Lower leg skin (tissue), 4 donors: Measurements from ENCODE around the gene DNASE1L1. TPM values are rescaled to one million over a fixed set of nuclear protein-coding genes. Genes with fewer than 3 reads are reported as not detected.

Source experiments
- DNase-seq, 2 donors: peaks; one replicate each; pipeline ENCODE4 v3.0.0-alpha.2; 2019; ENCODE audit warnings: low spot score in 2 of 2
- H3K4me3 ChIP-seq: fragments of 200-600 bp; sonication (generic); 2 replicates; pipeline ENCODE4 v1.5.1; 2017; ENCODE audit warnings: mild to moderate bottlenecking, low read depth; ENCODE audit not compliant: poor library complexity, severe bottlenecking
- POLR2A ChIP-seq, 2 donors: fragments of 450-650 bp; IDR thresholded peaks; one replicate each; pipeline ENCODE4 v1.6.1; 2016 to 2017; ENCODE audit warnings: antibody characterized with exemption in 2 of 2, mild to moderate bottlenecking in 1 of 2, moderate library complexity in 1 of 2
- WGBS, 2 donors: methylation state at CpG; one replicate each; pipeline ENCODE4 v1.1.5; 2018; 5-methylcytosine and 5-hydroxymethylcytosine counted together
- intact Hi-C: fragments of 100-400 bp; cut with DNase I; formaldehyde crosslinking; loops from one replicate; pipeline ENCODE4 v1.15.0; 2023; ENCODE audit warnings: low total_unique reads
- total RNA-seq, 4 donors: library from RNA; depleted of rRNA; stranded (reverse); fragments of >200 nt; gene quantifications; one replicate each; pipeline ENCODE4 v1.1.0, GENCODE V29; 2016
- TF ChIP-seq, protein P1 (sequence below), 3 donors: fragments of 450-650 bp; IDR thresholded peaks; one replicate each; pipeline ENCODE4 v1.5.1; 2016; ENCODE audit warnings: antibody characterized with exemption in 3 of 3, mild to moderate bottlenecking in 3 of 3, moderate library complexity in 2 of 3

DNASE1L1 gene
- total RNA-seq, 4 donors from 2014 or later = 10.5 to 28.5 (median 16.9) TPM

DNA sequence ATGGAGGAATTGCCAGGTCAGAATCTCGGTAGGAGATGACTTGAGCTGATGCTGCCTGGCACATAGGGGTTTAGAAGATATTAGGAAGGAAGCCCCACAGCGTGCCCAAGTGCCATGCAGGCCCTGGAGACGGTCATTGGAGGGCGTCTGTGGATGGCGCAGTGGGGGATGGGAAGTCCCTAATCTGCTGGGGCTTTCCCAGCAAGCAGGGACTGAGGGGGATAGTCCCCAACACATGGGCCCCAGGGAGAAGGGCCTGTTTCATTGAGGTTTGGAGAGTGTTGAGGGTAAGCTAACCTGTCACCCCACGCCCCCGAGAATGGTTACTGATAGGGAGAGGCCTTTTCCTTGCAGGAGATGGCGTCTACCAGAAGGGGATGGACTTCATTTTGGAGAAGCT lies 10.1 kb upstream of the DNASE1L1 start:
- 89 to 90% methylated on average over 8 of the region's 8 CpGs for WGBS, 2 donors
- DNase-seq = no peak
- no peak for TF ChIP-seq POLR2A (IDR thresholded peaks at IDR 0.05)
- TF ChIP-seq, protein P1, sequence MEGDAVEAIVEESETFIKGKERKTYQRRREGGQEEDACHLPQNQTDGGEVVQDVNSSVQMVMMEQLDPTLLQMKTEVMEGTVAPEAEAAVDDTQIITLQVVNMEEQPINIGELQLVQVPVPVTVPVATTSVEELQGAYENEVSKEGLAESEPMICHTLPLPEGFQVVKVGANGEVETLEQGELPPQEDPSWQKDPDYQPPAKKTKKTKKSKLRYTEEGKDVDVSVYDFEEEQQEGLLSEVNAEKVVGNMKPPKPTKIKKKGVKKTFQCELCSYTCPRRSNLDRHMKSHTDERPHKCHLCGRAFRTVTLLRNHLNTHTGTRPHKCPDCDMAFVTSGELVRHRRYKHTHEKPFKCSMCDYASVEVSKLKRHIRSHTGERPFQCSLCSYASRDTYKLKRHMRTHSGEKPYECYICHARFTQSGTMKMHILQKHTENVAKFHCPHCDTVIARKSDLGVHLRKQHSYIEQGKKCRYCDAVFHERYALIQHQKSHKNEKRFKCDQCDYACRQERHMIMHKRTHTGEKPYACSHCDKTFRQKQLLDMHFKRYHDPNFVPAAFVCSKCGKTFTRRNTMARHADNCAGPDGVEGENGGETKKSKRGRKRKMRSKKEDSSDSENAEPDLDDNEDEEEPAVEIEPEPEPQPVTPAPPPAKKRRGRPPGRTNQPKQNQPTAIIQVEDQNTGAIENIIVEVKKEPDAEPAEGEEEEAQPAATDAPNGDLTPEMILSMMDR (IDR thresholded peaks at IDR 0.05) = no peak
- intact Hi-C loops = no loop called here
- H3K4me3 ChIP-seq = no peak overlapping the region

DNA sequence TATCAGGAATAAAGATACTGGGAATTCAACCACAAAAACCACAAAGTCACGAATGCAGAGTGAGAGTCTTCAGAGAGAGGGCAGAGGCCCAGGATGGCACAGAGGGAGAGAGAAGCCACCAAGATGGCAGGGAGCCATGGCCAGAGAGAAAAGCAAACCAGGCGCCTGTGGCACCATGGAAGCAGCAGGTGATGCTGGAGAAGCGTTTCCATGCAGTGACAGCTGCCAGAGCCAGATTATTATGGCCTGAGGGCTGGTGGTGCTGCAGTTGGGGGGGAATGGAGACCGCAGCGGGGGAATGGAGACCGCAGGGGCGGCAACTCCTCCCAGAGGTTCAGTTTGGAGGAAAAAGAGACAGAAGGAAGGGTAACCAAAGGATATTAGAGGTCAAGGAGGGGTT lies 8.1 kb upstream of the DNASE1L1 start:
- 68 to 76% methylated on average over 7 of the region's 7 CpGs for WGBS, 2 donors
- no peak for DNase-seq
- TF ChIP-seq, protein P1 (IDR thresholded peaks at IDR 0.05) = no peak
- no peak for TF ChIP-seq POLR2A (IDR thresholded peaks at IDR 0.05)
- H3K4me3 ChIP-seq = no peak overlapping the region
- intact Hi-C loops = no loop called here

DNA sequence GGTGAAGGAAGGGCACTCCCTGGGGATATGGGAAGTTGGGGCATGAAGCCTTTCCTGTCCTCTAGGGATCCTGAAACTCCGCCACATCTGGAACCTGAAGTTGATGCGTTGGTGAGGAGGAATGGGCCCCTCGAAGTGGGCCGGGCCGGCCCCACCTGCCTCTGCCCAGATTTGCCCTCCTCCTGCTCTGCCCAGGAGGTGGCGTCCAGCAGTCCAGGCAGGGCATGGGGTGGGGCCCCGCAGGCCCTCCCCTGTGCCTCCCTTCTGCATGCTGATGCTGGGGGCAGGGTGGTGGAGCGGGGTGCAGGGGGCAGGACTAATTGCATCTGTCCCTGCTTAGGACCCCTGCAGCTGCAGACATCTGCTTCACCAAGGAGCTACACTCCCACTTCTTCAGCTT lies 4.1 kb upstream of the DNASE1L1 start:
- TF ChIP-seq, protein P1 (IDR thresholded peaks at IDR 0.05) = no peak
- no peak for TF ChIP-seq POLR2A (IDR thresholded peaks at IDR 0.05)
- H3K4me3 ChIP-seq = no peak overlapping the region
- WGBS, 2 donors = 80 to 84% methylated on average over 1 to 5 of the region's 8 CpGs
- intact Hi-C loops = no loop called here
- no peak for DNase-seq

- WGBS, 2 donors = 0 to 52% methylated on average over 3 to 4 of the region's 4 CpGs
- intact Hi-C loops = no loop called here
- H3K4me3 ChIP-seq = no peak overlapping the region
Observed at GRCh38 chrX:154412468-154412867, 3.4 kb upstream of the DNASE1L1 start.

DNA sequence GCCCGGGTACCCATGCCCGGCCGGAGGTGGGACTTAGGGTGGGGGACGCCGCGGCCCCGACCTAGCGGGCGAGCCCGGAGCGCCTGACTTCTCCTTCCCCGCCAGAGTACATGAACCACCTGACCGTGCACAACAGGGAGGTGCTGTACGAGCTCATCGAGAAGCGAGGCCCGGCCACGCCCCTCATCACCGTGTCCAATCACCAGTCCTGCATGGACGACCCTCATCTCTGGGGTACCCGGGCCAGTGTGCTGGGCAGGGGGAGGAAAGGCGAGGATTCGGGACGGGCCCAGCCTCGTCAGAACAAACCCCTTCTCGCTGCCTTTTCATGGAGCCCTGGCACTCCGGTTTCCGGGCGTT lies 2.9 kb upstream of the DNASE1L1 start:
- WGBS, 2 donors = 60% methylated on average over 26 of the region's 29 CpGs; no CpG with 5 or more reads in 1 of the 2 donors
- intact Hi-C loops = no loop called here
- TF ChIP-seq POLR2A (IDR thresholded peaks at IDR 0.05) = no peak
- TF ChIP-seq, protein P1 (IDR thresholded peaks at IDR 0.05) = no peak
- peak; percentile 60 to 92 for DNase-seq
- peak overlapping the region; percentile 60 for H3K4me3 ChIP-seq

More at GRCh38 chrX:154412468-154412867, 3.4 kb upstream of the DNASE1L1 start:
- TF ChIP-seq, protein P1 (IDR thresholded peaks at IDR 0.05) = no peak
- no peak for TF ChIP-seq POLR2A (IDR thresholded peaks at IDR 0.05)
- no peak for DNase-seq

- WGBS, 2 donors = 64 to 65% methylated on average over 10 of the region's 10 CpGs
- intact Hi-C loops = no loop called here
- TF ChIP-seq, protein P1 (IDR thresholded peaks at IDR 0.05) = no peak
- TF ChIP-seq POLR2A (IDR thresholded peaks at IDR 0.05) = no peak
- H3K4me3 ChIP-seq = no peak overlapping the region
- DNase-seq = no peak
Observed at GRCh38 chrX:154408659-154409221, 314 bp downstream of the DNASE1L1 start.
